IPS DF 6.9 (cell line): ENCODE data around the gene MMRN2.

ENCODE experiments used
- DNase-seq: peaks from one replicate; pipeline ENCODE4 v3.0.0-alpha.2; 2013; ENCODE audit warnings: low read depth, low spot score
- H3K27ac ChIP-seq: one replicate; pipeline ENCODE4 v1.5.1; 2013; ENCODE audit warnings: low read length, control low read depth
- H3K27me3 ChIP-seq: 2 replicates; pipeline ENCODE4 v1.6.1; 2013; ENCODE audit warnings: mild to moderate bottlenecking, low read length; ENCODE audit not compliant: control insufficient read depth, insufficient read depth
- H3K36me3 ChIP-seq: 2 replicates; pipeline ENCODE4 v1.6.1; 2013; ENCODE audit warnings: low read length; ENCODE audit not compliant: control insufficient read depth, insufficient read depth
- H3K4me1 ChIP-seq: 2 replicates; pipeline ENCODE4 v1.6.1; 2013; ENCODE audit warnings: low read length; ENCODE audit not compliant: control insufficient read depth, insufficient read depth
- H3K4me3 ChIP-seq: 2 replicates; pipeline ENCODE4 v1.5.1; 2013; ENCODE audit warnings: mild to moderate bottlenecking, low read length
- H3K9me3 ChIP-seq: 2 replicates; pipeline ENCODE4 v1.6.1; 2013; ENCODE audit warnings: low read length, inconsistent platforms; ENCODE audit not compliant: control insufficient read depth, insufficient read depth
- WGBS: extraction: QIAGEN DNeasy Blood & Tissue Kit; methylation state at CpG from one replicate; pipeline ENCODE4 v1.1.7; 2013; ENCODE audit warnings: mixed read lengths, missing lambda C conversion rate; ENCODE audit not compliant: insufficient read length, insufficient coverage; 5-methylcytosine and 5-hydroxymethylcytosine counted together

MMRN2 gene

DNA sequence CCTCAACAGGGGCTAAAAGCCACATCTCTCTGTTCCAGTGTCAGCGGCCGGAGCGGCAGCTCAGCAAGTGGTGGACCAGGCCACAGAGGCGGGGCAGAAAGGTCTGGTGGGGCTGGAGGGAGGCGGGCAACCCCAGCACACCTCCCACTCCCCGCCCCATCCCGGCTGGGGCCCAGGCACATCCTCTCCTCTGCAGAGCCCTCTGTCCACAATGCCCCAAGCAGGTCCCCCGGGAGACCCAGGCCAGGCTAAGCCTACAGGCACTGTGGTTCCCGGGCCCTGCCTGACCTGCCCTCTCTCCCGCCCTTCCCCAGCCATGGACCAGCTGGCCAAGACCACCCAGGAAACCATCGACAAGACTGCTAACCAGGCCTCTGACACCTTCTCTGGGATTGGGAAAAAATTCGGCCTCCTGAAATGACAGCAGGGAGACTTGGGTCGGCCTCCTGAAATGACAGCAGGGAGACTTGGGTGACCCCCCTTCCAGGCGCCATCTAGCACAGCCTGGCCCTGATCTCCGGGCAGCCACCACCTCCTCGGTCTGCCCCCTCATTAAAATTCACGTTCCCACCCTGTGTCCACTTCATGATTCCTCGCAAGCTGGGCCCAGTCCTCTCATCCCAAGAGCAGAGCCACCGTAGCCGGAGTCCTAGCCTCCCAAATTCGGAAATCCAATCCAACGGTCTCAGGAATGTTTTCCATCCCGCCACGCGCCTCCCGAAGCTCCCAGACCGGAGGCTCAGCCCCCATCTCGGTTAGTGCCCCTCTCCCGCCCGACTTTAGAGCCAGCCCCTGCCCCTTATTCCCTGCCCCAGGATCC lies 13.0 kb upstream of the MMRN2 start:
- Histone ChIP-seq H3K9me3 (no peaks in the 10 kb centered on the region), H3K36me3 (no peaks in the 10 kb centered on the region), H3K4me3 (peak overlapping the region; percentile 53; the same call in 1 of the 2 replicates), H3K27ac (no peak overlapping the region), H3K27me3 (peaks cover 5% of the 10 kb centered on the region; the same call in 1 of the 2 replicates), H3K4me1 (peaks cover 13% of the 10 kb centered on the region)
- no CpG with 5 or more reads among the region's 30 CpGs for WGBS
- DNase-seq: no peak

DNA sequence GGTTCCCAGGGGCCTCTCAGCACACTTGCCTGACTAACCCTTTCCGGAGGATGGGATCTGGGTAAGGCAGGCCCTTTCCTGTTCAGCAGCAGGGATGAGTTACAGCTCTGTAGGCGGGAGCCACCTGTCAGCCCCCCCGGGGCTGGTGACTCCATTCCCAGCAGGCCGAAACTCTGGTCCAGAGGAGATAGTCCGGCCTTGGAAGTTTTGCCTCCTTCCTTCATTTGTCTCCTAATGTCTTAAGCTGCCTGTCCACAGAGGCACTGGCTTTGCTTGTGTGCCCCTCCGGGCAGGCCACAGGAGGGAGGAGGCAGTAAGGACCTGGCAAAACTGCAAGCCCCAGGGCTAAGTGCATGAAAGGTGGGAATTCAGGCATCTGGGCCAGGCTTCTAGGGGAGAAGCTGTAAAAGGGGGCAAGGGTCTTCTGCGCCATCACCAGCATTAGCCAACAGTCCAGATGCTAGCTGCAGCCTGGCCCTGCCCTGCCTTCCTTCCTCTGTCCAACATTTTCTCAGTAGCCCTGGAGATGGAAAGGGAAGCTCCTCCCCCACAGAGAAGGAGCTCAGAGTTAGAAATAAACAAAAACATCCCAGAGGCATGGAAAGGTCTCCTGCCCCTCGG lies 12.1 kb upstream of the MMRN2 start:
- H3K36me3 ChIP-seq: no peaks in the 10 kb centered on the region
- peaks cover 13% of the 10 kb centered on the region for H3K4me1 ChIP-seq
- WGBS: no CpG with 5 or more reads among the region's 8 CpGs
- H3K4me3 ChIP-seq: no peak overlapping the region
- peaks cover 5% of the 10 kb centered on the region; the same call in 1 of the 2 replicates for H3K27me3 ChIP-seq
- no peak for DNase-seq
- no peak overlapping the region for H3K27ac ChIP-seq
- H3K9me3 ChIP-seq: no peaks in the 10 kb centered on the region

DNA sequence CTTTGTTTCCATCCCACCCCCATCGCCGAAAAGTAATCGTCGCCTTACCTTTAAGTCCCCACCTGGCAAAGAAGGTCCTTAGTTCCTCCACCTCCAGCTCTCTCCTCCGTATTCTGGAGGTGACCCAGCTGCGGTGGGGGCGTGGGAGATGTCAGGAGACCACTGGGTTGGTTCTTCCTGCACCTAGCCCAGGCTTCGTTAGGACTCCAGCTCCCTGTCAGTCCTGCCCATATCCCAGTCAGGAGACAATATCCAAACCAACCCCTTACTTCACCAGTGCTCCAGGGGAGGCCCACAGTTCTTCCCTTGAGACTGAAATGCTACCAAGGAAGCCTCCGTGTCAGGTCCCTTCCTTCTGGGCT lies 11.6 kb upstream of the MMRN2 start:
- WGBS: no CpG with 5 or more reads among the region's 9 CpGs
- Histone ChIP-seq H3K36me3 (no peaks in the 10 kb centered on the region), H3K9me3 (no peaks in the 10 kb centered on the region), H3K27ac (no peak overlapping the region), H3K27me3 (peaks cover 5% of the 10 kb centered on the region; the same call in 1 of the 2 replicates), H3K4me3 (no peak overlapping the region), H3K4me1 (peaks cover 13% of the 10 kb centered on the region)
- no peak for DNase-seq

DNA sequence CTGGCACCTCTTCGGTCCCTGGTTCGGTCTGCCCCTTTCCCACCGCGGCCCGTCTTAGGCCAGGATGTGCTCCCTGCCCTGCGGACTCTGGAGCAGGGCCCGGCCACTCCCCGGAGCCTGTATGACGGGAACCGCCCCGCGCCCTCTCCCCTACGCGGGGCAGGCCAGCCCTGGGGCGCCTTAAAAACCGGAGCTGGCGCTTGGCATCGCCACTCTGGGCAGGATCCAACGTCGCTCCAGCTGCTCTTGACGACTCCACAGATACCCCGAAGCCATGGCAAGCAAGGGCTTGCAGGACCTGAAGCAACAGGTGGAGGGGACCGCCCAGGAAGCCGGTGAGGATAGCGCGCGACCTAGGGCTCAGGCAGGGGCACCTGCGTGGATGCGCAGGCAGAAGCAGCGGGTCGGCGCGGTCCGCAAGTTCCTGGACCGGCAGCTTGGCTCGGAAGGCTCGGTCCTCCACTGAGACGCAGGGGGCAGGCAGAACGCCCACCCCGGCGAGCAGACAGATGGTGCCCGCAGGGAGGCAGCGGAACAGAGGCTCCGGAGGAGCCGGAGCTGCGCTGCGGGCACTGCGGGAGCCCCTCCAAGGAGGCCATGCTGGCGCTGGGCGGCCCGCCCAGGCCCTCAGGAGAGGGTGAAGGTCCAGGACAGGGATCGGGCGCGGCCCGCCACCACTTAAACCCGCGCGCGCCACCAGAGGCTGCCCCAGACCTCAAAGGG lies 11.0 kb upstream of the MMRN2 start, which contains the start of gene ADIRF:
TSS of gene ADIRF (plus strand) at position 212 of the 723 bp plus-strand sequence. CDS start at position 275, 63 bp downstream.
- H3K27ac ChIP-seq: no peak within 1 kb of the TSS

DNA sequence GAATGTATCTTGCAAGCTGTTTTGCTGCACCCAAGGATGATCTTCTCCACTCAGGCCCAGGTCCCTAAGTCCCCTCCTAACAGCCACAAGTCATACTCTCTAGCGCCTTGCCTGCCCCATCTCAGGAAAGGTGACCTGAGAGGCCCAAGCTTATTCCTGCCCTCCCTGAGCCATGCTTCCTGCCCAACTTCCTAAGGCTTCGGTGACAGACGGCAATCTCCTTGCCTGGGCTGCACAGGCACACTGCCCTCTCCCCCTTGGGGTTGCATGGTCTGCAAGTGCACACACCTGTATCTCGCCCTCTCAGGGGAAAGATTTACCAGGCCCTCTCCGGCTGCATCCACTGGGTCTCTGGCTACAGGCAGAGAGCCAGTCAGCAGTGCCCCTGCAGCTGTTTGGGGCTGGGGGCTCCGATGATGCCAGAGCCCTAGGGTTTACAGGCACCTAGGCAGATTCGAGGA lies 10.1 kb upstream of the MMRN2 start:
- WGBS: no CpG with 5 or more reads among the region's 7 CpGs
- Histone ChIP-seq H3K9me3 (no peaks in the 10 kb centered on the region), H3K4me3 (no peak overlapping the region), H3K36me3 (no peaks in the 10 kb centered on the region), H3K4me1 (peaks cover 10% of the 10 kb centered on the region; the same call in 1 of the 2 replicates), H3K27ac (no peak overlapping the region), H3K27me3 (peaks cover 4% of the 10 kb centered on the region; the same call in 1 of the 2 replicates)
- DNase-seq: no peak

More for the DNA sequence above, 11.0 kb upstream of the MMRN2 start, which contains the start of gene ADIRF:
- WGBS: no CpG with 5 or more reads among the region's 59 CpGs
- Histone ChIP-seq H3K27me3 (peaks cover 5% of the 10 kb centered on the region; the same call in 1 of the 2 replicates), H3K36me3 (no peaks in the 10 kb centered on the region), H3K9me3 (no peaks in the 10 kb centered on the region), H3K4me3 (no peak within 1 kb of the TSS), H3K4me1 (peaks cover 13% of the 10 kb centered on the region)
- DNase-seq: no peak

DNA sequence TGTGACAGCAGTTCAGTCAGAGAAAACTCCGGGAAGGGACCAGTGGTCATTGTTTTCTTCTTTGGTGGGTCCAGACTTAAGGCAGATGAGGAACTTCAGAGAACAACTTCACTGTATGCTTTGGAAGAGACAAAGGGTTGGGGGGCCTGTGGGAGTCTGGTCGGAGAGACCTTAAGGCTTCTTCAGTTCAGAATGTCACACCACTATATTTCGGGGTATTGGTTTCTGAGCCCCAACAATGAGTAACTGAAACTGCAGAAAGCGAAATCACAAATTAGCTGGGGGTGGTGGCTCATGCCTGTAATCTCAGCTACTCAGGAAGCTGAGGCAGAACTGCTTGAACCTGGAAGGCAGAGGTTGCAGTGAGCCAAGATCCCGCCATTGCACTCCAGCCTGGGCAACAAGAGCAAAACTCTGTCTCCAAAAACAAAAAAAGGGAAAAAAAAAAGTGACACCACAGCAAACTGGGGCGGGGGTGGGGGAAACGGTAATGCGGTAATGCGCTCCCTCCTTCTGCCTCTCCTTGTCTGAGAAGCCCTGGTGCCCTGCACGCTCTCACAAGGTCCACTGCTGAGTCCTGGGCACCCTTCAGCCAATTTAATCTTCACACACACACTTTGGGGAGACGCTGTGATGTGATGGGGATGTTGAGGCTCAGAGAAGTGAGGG lies 8.7 kb upstream of the MMRN2 start:
- Histone ChIP-seq H3K27ac (no peak overlapping the region), H3K4me1 (peaks cover 10% of the 10 kb centered on the region; the same call in 1 of the 2 replicates), H3K4me3 (no peak overlapping the region), H3K9me3 (no peaks in the 10 kb centered on the region), H3K36me3 (no peaks in the 10 kb centered on the region), H3K27me3 (no peaks in the 10 kb centered on the region)
- DNase-seq: no peak
- no CpG with 5 or more reads among the region's 11 CpGs for WGBS

DNA sequence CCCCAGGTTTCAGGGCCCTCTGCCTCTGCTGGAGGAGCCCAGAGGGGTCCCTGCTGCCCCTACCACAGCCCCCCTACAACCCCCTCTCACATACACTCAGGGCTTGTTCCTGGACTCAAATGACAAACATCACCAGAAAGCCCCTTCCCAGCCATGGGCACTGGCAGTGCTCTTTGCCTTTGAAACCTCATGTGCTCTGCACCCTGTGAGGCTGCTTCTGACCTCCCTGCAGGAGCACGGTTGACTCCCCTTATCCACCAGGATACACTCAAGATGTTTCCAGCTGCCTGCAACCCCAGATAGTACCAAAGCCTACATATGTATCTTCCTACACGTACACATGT lies 7.4 kb upstream of the MMRN2 start:
- H3K4me1 ChIP-seq: peaks cover 9% of the 10 kb centered on the region; the same call in 1 of the 2 replicates
- DNase-seq: no peak
- no CpG with 5 or more reads among the region's 2 CpGs for WGBS

DNA sequence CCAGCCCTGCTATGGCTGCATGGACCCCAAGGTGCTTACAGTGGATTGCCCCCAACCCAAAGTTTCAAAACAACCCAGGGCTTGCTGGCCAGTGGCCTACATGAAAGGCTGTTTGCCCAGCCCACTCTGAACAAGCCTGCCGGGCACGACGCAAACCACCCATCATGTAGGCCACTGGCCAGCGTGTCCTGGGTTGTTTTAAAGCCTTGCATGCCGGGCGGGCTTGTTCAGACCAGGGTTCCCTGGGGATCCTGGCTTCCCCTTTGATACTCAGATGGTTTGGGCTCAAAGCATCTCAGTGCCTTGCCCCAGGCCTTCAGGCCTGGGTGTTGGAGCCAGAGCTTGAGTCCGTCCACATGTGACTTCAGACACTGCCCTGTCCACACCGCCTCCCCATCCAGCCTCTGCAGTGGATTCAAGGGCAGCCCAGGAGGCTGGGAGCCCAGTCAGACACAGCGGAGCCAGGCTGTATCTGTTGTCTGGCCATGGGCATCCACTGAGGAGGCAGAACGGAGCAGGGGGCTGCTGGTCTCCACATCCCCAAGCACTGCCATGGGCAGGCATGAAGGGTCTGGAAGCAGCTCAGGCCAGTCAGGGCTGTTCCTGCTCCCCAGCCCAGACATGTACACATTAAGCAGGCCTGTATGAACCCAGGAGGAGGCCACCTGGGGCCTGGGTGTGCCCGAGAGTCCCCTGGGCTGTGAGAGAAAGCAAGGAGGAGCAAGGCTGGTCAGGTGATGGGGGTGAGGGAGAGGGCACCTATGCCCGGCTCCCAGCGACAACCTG lies 6.8 kb upstream of the MMRN2 start:
- H3K36me3 ChIP-seq: no peaks in the 10 kb centered on the region
- no CpG with 5 or more reads among the region's 13 CpGs for WGBS
- H3K27me3 ChIP-seq: no peaks in the 10 kb centered on the region
- no peak overlapping the region for H3K27ac ChIP-seq
- DNase-seq: no peak
- H3K4me3 ChIP-seq: no peak overlapping the region
- peaks cover 11% of the 10 kb centered on the region for H3K4me1 ChIP-seq
- no peaks in the 10 kb centered on the region for H3K9me3 ChIP-seq

More for the DNA sequence above, 7.4 kb upstream of the MMRN2 start:
- Histone ChIP-seq H3K36me3 (no peaks in the 10 kb centered on the region), H3K27ac (no peak overlapping the region), H3K9me3 (no peaks in the 10 kb centered on the region), H3K27me3 (no peaks in the 10 kb centered on the region), H3K4me3 (no peak overlapping the region)

DNA sequence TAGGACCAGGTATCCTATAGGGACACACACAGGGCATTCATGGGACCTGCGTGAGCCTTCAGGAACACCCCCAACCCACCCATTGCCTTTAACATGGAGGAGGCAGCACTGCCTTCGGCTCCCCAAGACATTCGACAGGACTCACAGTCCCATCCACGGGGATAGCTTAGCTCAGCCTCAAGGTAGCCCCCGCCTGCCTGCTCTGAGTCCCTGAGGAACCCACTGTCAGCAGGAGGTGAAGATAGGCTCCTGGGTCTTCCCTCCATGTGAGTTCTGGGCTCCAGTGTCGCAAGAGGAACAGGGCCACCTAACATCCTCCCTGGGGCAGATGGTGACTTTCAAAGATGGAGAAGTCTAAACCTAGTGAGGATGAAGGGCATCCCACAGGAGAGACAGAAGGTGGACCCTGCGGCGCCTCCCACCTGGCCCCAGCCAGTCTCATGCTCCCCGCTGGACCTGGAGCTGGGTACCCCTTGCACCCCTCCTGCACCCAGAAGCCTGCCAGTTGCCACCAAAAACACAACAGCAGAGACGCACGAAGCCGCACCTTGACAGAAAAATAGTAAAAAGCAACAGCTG lies 6.0 kb upstream of the MMRN2 start:
- Histone ChIP-seq H3K27ac (no peak overlapping the region), H3K4me1 (peaks cover 17% of the 10 kb centered on the region), H3K36me3 (no peaks in the 10 kb centered on the region), H3K9me3 (no peaks in the 10 kb centered on the region), H3K4me3 (no peak overlapping the region), H3K27me3 (no peaks in the 10 kb centered on the region)
- no CpG with 5 or more reads among the region's 12 CpGs for WGBS
- no peak for DNase-seq
